ENCODE data around the gene HDAC3.

Gene HDAC3

GRCh38 chr5:141636413-141637122, at the start of gene HDAC3, which contains the start of gene RELL2:
TSS of gene HDAC3 (minus strand) at chr5:141636849. CDS start at chr5:141636790, 59 bp downstream.
TSS of gene RELL2 (plus strand) at chr5:141636997. CDS start at chr5:141638226, 1,229 bp downstream.
- peaks cover 3% of the 10 kb centered on the region in 2 donors for H3K36me3 ChIP-seq (ENCODE audit: control insufficient read depth in 2 of 2, insufficient read depth in 2 of 2, low read length in 2 of 2)
- peak within 1 kb of the TSS; percentile 96 to 99 for H3K4me3 ChIP-seq (ENCODE audit: low read length in 2 of 2)
- peaks cover 8 to 11% of the 10 kb centered on the region in 2 donors for H3K27me3 ChIP-seq (ENCODE audit: control insufficient read depth in 1 of 2, insufficient read depth in 2 of 2, low read length in 2 of 2)
- H3K9me3 ChIP-seq (ENCODE audit: control insufficient read depth in 2 of 2, low read length in 2 of 2): no peaks in the 10 kb centered on the region
- peak within 1 kb of the TSS; percentile 93 for H3K9ac ChIP-seq (ENCODE audit: low read length in 2 of 2)
- H3K27ac ChIP-seq (ENCODE audit: low read length): peak within 1 kb of the TSS; percentile 62
- H3K4me1 ChIP-seq (ENCODE audit: control insufficient read depth, insufficient read depth, low read length): peaks cover 27% of the 10 kb centered on the region

- no peak overlapping the region for H3K9ac ChIP-seq (ENCODE audit: low read length in 2 of 2)
- H3K4me3 ChIP-seq (ENCODE audit: low read length in 2 of 2): no peak overlapping the region
- H3K4me1 ChIP-seq (ENCODE audit: control insufficient read depth, insufficient read depth, low read length): peaks cover 16% of the 10 kb centered on the region
- H3K27me3 ChIP-seq (ENCODE audit: control insufficient read depth in 1 of 2, insufficient read depth in 2 of 2, low read length in 2 of 2): peaks cover 0 to 8% of the 10 kb centered on the region in 2 donors
- no peaks in the 10 kb centered on the region for H3K9me3 ChIP-seq (ENCODE audit: control insufficient read depth in 2 of 2, low read length in 2 of 2)
- no peaks in the 10 kb centered on the region for H3K36me3 ChIP-seq (ENCODE audit: control insufficient read depth in 2 of 2, insufficient read depth in 2 of 2, low read length in 2 of 2)
- H3K27ac ChIP-seq (ENCODE audit: low read length): no peak overlapping the region
These were observed 48.9 kb upstream of the HDAC3 start for GRCh38 chr5:141685591-141685990.

GRCh38 chr5:141683596-141684141, 47.0 kb upstream of the HDAC3 start:
- Histone ChIP-seq H3K27ac (ENCODE audit: low read length) (no peak overlapping the region), H3K27me3 (ENCODE audit: control insufficient read depth in 1 of 2, insufficient read depth in 2 of 2, low read length in 2 of 2) (peaks cover 0 to 4% of the 10 kb centered on the region in 2 donors), H3K4me1 (ENCODE audit: control insufficient read depth, insufficient read depth, low read length) (peaks cover 20% of the 10 kb centered on the region), H3K9ac (ENCODE audit: low read length in 2 of 2) (no peak overlapping the region), H3K4me3 (ENCODE audit: low read length in 2 of 2) (no peak overlapping the region), H3K9me3 (ENCODE audit: control insufficient read depth in 2 of 2, low read length in 2 of 2) (no peaks in the 10 kb centered on the region), H3K36me3 (ENCODE audit: control insufficient read depth in 2 of 2, insufficient read depth in 2 of 2, low read length in 2 of 2) (no peaks in the 10 kb centered on the region)

GRCh38 chr5:141681695-141682641, 45.3 kb upstream of the HDAC3 start, which contains the start of gene ARAP3:
TSS of gene ARAP3 (minus strand) at chr5:141682230. CDS start at chr5:141680486, 1,744 bp downstream.
- peaks cover 20% of the 10 kb centered on the region for H3K4me1 ChIP-seq (ENCODE audit: control insufficient read depth, insufficient read depth, low read length)

GRCh38 chr5:141681295-141681694, 44.6 kb upstream of the HDAC3 start:
- H3K27me3 ChIP-seq (ENCODE audit: control insufficient read depth in 1 of 2, insufficient read depth in 2 of 2, low read length in 2 of 2): peaks cover 0 to 4% of the 10 kb centered on the region in 2 donors
- peak overlapping the region; percentile 19 for H3K27ac ChIP-seq (ENCODE audit: low read length)
- peak overlapping the region; percentile 54 to 64 for H3K9ac ChIP-seq (ENCODE audit: low read length in 2 of 2)
- no peaks in the 10 kb centered on the region for H3K36me3 ChIP-seq (ENCODE audit: control insufficient read depth in 2 of 2, insufficient read depth in 2 of 2, low read length in 2 of 2)
- peaks cover 20% of the 10 kb centered on the region for H3K4me1 ChIP-seq (ENCODE audit: control insufficient read depth, insufficient read depth, low read length)
- no peaks in the 10 kb centered on the region for H3K9me3 ChIP-seq (ENCODE audit: control insufficient read depth in 2 of 2, low read length in 2 of 2)
- peak overlapping the region; percentile 46 to 66 for H3K4me3 ChIP-seq (ENCODE audit: low read length in 2 of 2)

More at GRCh38 chr5:141681695-141682641, 45.3 kb upstream of the HDAC3 start, which contains the start of gene ARAP3:
- H3K27me3 ChIP-seq (ENCODE audit: control insufficient read depth in 1 of 2, insufficient read depth in 2 of 2, low read length in 2 of 2): peaks cover 0 to 4% of the 10 kb centered on the region in 2 donors
- H3K4me3 ChIP-seq (ENCODE audit: low read length in 2 of 2): peak within 1 kb of the TSS; percentile 60 to 66
- no peaks in the 10 kb centered on the region for H3K9me3 ChIP-seq (ENCODE audit: control insufficient read depth in 2 of 2, low read length in 2 of 2)
- peak within 1 kb of the TSS; percentile 19 for H3K27ac ChIP-seq (ENCODE audit: low read length)
- H3K9ac ChIP-seq (ENCODE audit: low read length in 2 of 2): peak within 1 kb of the TSS; percentile 54 to 64
- no peaks in the 10 kb centered on the region for H3K36me3 ChIP-seq (ENCODE audit: control insufficient read depth in 2 of 2, insufficient read depth in 2 of 2, low read length in 2 of 2)

- Histone ChIP-seq H3K36me3 (ENCODE audit: control insufficient read depth in 2 of 2, insufficient read depth in 2 of 2, low read length in 2 of 2) (no peaks in the 10 kb centered on the region), H3K9me3 (ENCODE audit: control insufficient read depth in 2 of 2, low read length in 2 of 2) (no peaks in the 10 kb centered on the region), H3K9ac (ENCODE audit: low read length in 2 of 2) (peak overlapping the region in 1 of 2 donors; percentile 64), H3K27me3 (ENCODE audit: control insufficient read depth in 1 of 2, insufficient read depth in 2 of 2, low read length in 2 of 2) (peaks cover 0 to 4% of the 10 kb centered on the region in 2 donors), H3K27ac (ENCODE audit: low read length) (no peak overlapping the region), H3K4me3 (ENCODE audit: low read length in 2 of 2) (peak overlapping the region in 1 of 2 donors; percentile 66), H3K4me1 (ENCODE audit: control insufficient read depth, insufficient read depth, low read length) (peaks cover 20% of the 10 kb centered on the region)
These were observed 44.1 kb upstream of the HDAC3 start for GRCh38 chr5:141680751-141681201.

GRCh38 chr5:141680178-141680577, 43.5 kb upstream of the HDAC3 start:
- H3K9ac ChIP-seq (ENCODE audit: low read length in 2 of 2): no peak overlapping the region

GRCh38 chr5:141677415-141677814, 40.8 kb upstream of the HDAC3 start:
- H3K4me3 ChIP-seq (ENCODE audit: low read length in 2 of 2): no peak overlapping the region
- peaks cover 0 to 4% of the 10 kb centered on the region in 2 donors for H3K27me3 ChIP-seq (ENCODE audit: control insufficient read depth in 1 of 2, insufficient read depth in 2 of 2, low read length in 2 of 2)
- no peaks in the 10 kb centered on the region for H3K36me3 ChIP-seq (ENCODE audit: control insufficient read depth in 2 of 2, insufficient read depth in 2 of 2, low read length in 2 of 2)
- H3K9ac ChIP-seq (ENCODE audit: low read length in 2 of 2): no peak overlapping the region
- H3K27ac ChIP-seq (ENCODE audit: low read length): no peak overlapping the region
- no peaks in the 10 kb centered on the region for H3K9me3 ChIP-seq (ENCODE audit: control insufficient read depth in 2 of 2, low read length in 2 of 2)
- peaks cover 16% of the 10 kb centered on the region for H3K4me1 ChIP-seq (ENCODE audit: control insufficient read depth, insufficient read depth, low read length)

More at GRCh38 chr5:141680178-141680577, 43.5 kb upstream of the HDAC3 start:
- Histone ChIP-seq H3K9me3 (ENCODE audit: control insufficient read depth in 2 of 2, low read length in 2 of 2) (no peaks in the 10 kb centered on the region), H3K27me3 (ENCODE audit: control insufficient read depth in 1 of 2, insufficient read depth in 2 of 2, low read length in 2 of 2) (peaks cover 0 to 4% of the 10 kb centered on the region in 2 donors), H3K4me1 (ENCODE audit: control insufficient read depth, insufficient read depth, low read length) (peaks cover 20% of the 10 kb centered on the region), H3K36me3 (ENCODE audit: control insufficient read depth in 2 of 2, insufficient read depth in 2 of 2, low read length in 2 of 2) (no peaks in the 10 kb centered on the region), H3K27ac (ENCODE audit: low read length) (no peak overlapping the region), H3K4me3 (ENCODE audit: low read length in 2 of 2) (peak overlapping the region in 1 of 2 donors; percentile 22)

- H3K9me3 ChIP-seq (ENCODE audit: control insufficient read depth in 2 of 2, low read length in 2 of 2): no peaks in the 10 kb centered on the region
- no peak overlapping the region for H3K27ac ChIP-seq (ENCODE audit: low read length)
- H3K9ac ChIP-seq (ENCODE audit: low read length in 2 of 2): no peak overlapping the region
- peaks cover 0 to 4% of the 10 kb centered on the region in 2 donors for H3K27me3 ChIP-seq (ENCODE audit: control insufficient read depth in 1 of 2, insufficient read depth in 2 of 2, low read length in 2 of 2)
- H3K4me3 ChIP-seq (ENCODE audit: low read length in 2 of 2): no peak overlapping the region
- H3K36me3 ChIP-seq (ENCODE audit: control insufficient read depth in 2 of 2, insufficient read depth in 2 of 2, low read length in 2 of 2): no peaks in the 10 kb centered on the region
- H3K4me1 ChIP-seq (ENCODE audit: control insufficient read depth, insufficient read depth, low read length): peaks cover 4% of the 10 kb centered on the region
These were observed 39.0 kb upstream of the HDAC3 start for GRCh38 chr5:141675672-141676071.

- no peaks in the 10 kb centered on the region for H3K4me1 ChIP-seq (ENCODE audit: control insufficient read depth, insufficient read depth, low read length)
These were observed 38.1 kb upstream of the HDAC3 start for GRCh38 chr5:141674747-141675146.

More at GRCh38 chr5:141674747-141675146, 38.1 kb upstream of the HDAC3 start:
- no peaks in the 10 kb centered on the region for H3K36me3 ChIP-seq (ENCODE audit: control insufficient read depth in 2 of 2, insufficient read depth in 2 of 2, low read length in 2 of 2)
- no peak overlapping the region for H3K9ac ChIP-seq (ENCODE audit: low read length in 2 of 2)
- H3K27me3 ChIP-seq (ENCODE audit: control insufficient read depth in 1 of 2, insufficient read depth in 2 of 2, low read length in 2 of 2): peaks cover 0 to 4% of the 10 kb centered on the region in 2 donors
- H3K27ac ChIP-seq (ENCODE audit: low read length): no peak overlapping the region
- no peaks in the 10 kb centered on the region for H3K9me3 ChIP-seq (ENCODE audit: control insufficient read depth in 2 of 2, low read length in 2 of 2)
- H3K4me3 ChIP-seq (ENCODE audit: low read length in 2 of 2): no peak overlapping the region
